Upper lobe of left lung (tissue), 4 donors: ENCODE results near the gene ZNF479.

Experiments used
- CTCF ChIP-seq, 6 experiments: fragments of 450-650 bp in 4 of 6; fragments of 200-600 bp in 2 of 6; sonication (generic) in 2 of 6; IDR thresholded peaks; one replicate each; pipeline ENCODE4 v1.5.1; 2016 to 2019; ENCODE audit warnings: antibody characterized with exemption in 6 of 6
- EP300 ChIP-seq, 4 donors: sonication (generic); formaldehyde crosslinking; IDR thresholded peaks; one replicate each; pipeline ENCODE4 v1.5.1; 2017; ENCODE audit warnings: antibody characterized with exemption in 4 of 4, control low read depth in 2 of 4
- POLR2A ChIP-seq, 4 donors: fragments of 450-650 bp; IDR thresholded peaks; one replicate each; pipeline ENCODE4 v1.5.1; 2016 to 2017; ENCODE audit warnings: antibody characterized with exemption in 4 of 4, mild to moderate bottlenecking in 2 of 4
- POLR2AphosphoS5 ChIP-seq, 2 donors: sonication (generic); formaldehyde crosslinking; IDR thresholded peaks; one replicate each; pipeline ENCODE4 v1.5.1; 2017; ENCODE audit warnings: antibody characterized with exemption in 2 of 2

- no peak for TF ChIP-seq CTCF (IDR thresholded peaks at IDR 0.05)
- TF ChIP-seq EP300 (IDR thresholded peaks at IDR 0.05) = no peak
- no peak for TF ChIP-seq POLR2AphosphoS5 (IDR thresholded peaks at IDR 0.05)
- TF ChIP-seq POLR2A (IDR thresholded peaks at IDR 0.05) = no peak
Observed at GRCh38 chr7:57178768-57179139, 46.5 kb upstream of the ZNF479 start.
